HG03060 (cell line): ENCODE measurements around the gene UTP25.
A peak's percentile ranks its signal among the peaks of the same experiment; 100 is the strongest.
"Not testable (repeated sequence)": the region's sequence is repeated elsewhere in the genome, so short reads cannot be mapped to it uniquely, and the experiment has no call there.

Experiments
- ATAC-seq: cut with Tn5 transposase; IDR thresholded peaks from one replicate; pipeline ENCODE4 v1.9.1; 2021; ENCODE audit warnings: low read depth, moderate number of reproducible peaks; ENCODE audit not compliant: unreplicated experiment

The UTP25 gene

DNA sequence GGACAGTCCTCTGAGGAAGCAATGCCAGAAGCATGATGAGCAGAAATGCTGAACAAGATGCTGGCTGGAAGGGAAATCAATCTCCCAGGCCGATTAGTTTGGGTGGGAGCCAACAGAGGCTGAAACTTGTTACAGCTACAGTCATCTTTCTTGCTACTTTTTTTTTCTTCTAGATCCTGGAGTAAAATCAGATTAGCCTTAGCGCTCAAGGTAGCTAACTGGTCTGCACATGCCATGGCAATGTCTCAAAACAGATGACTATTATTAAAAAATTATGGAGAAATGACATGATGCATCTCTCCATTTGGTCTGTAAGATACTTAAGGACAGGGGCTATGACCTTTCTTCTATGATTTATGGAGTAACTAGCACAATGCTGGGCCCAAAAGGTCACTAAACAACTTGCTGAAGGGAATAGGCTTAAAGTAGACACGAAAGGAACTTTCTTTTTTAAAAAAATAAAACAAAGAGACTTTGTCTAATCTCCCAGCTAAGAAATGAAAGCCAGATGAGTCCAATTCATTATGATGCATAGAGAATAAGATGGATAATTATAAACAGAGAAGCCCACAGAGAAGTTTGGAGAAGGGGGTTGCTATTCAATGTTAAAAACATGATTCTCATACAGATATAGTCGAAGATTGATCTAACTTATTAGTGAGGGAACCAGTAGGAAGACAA lies 42.5 kb downstream of the UTP25 start:
- no peak for ATAC-seq

DNA sequence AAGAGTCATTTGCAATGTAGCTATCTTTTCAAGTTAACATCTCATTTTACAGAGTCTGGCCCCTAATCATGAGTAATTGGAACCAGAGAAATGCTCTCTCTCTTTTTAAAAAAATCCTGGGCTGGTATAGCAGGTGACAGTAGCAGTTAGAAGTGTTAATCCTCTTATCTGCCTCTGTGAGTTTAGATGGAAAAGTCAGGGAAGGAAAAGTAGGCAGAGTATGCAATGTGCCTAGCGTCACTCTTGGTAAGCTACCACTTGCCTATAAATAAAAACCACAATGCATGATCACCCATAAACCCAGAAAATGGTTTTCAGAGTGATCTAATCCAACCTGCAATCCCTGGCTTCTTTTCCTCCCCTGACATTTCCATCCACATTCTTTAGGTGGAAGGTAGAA lies 43.2 kb downstream of the UTP25 start:
- ATAC-seq: no peak

DNA sequence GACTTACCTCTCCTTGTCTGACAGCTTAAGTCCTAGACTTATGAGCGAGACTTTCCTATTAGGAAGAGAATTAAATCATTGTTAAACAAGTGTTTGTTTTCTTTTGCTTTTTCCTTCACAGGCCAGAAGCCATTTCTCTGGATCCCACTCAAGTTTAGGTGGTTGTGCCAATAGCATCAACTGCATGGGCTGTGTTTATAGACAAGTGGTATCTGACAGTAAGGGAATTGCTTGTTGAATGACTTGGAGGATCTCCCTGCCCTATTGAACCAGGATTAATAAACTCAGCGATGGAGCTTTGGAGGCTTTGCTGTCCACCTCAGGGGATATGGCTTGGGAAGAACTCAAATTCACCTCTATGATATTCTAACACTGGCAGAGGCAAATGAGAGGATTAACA lies 43.7 kb downstream of the UTP25 start:
- ATAC-seq: no peak

DNA sequence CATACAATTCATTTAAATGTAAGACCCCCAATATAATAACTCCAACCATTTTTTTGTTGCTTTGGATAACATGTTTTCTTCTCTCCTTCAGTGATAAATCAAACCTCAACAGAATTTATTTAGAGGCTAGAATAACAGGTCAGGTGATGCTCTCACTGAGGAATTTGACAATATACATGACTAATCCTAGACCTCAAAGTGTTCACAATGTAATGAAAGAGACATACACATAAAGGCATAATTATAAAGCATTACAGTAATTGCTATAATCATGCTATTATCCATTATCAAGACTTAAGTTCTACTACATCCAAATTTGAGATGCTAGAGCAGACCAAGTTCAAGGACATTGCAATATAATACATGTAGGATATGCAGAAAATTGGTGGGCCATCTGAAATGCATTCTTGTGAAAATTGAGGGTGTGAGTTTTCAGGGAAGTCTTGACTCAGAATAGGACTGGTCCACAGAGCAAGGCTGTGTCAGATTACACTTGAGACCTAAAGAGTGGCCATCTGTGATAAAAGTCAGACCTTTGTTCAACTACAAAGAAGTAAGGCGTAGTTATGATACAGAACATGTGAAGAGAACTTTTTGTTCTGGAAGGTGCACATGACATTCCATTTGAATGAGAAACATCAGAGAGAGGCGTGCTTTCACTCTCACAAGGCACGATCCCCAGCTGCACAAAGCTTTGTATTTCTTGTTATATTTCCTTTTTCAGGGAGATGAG lies 45.5 kb downstream of the UTP25 start:
- ATAC-seq: no peak

DNA sequence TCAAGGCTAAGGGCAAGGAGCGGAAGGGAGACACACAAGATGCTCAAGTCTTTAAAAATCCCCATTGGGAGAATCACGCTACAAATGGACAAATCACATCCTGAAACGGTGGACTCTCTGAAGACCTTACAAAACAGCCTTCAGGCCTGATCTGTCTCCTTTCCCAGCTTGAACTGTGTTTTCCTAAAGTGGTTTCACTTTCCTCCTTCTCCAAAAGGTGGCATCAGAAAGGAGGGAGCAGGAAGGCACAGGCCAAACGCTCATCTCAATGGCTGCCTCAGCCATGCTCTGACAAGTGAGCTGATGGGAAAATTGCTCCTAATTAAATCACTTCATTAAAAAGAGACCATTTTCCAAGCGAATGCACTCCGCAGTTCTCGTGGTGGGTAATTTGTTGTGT lies 47.7 kb downstream of the UTP25 start:
- ATAC-seq: no peak

DNA sequence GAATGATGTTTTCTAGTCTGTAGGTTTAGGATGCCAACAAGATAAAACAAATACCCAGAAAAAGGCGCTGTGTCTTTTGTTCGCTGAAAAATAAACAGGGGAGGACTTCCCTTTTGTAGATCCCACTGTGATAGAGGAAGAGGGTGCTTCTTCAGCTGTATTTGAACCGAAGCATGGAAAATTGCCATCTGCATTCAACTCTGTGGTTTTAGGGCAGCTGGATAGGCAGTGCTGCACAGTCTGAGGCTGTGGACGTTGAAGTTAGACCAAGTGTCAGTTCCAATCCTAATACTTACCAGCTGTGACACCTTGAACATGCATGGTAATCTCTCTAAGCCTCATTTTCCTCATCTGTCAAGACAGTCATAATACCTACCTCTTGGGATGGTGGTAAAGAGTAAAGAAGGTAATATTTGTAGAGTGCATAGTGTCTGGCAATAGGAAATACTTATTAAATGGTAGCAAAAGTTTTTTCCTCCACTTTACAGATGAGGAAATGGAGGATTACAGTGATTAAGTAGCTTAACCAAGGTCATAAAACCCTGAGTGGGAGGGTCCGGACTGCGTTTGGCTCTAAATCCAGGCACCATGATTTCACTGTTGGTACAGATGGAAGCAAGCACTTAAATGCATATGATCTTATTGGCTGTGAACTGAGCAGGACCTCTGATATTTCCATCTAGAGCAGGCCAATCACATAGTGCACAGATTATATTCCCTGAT lies 48.5 kb downstream of the UTP25 start:
- no peak for ATAC-seq

DNA sequence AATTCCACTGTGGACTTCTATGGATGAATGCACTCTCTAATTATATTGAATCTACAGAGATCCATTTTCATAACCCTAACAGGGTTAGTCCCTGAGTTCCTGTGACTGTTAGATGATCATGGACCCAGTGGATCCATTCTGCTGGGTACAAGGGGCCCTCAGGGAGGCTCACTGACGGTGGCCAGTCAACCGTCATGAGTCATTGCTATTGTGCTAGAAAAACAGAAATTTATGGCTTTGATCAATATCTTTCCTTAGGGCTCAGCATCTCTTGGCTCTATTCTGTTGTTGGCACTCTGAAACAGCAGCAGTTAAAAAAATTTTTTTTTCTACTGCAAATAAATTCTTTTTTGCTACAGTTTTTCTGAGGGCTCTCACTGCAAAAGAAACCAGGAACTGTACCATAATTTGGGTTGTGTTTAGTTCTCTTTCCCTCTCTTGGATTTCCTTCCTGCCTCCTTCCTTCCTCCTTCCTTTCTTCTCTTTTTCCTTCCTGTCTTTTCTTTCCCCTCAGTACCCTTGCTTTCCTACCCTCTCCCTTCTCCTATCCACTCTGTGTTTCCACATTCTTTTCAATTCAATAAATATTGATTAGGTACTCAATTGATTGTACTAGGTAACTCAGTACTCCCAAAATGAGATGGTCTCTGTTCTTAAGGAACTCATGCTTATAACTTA lies 49.5 kb downstream of the UTP25 start:
- ATAC-seq: no peak

DNA sequence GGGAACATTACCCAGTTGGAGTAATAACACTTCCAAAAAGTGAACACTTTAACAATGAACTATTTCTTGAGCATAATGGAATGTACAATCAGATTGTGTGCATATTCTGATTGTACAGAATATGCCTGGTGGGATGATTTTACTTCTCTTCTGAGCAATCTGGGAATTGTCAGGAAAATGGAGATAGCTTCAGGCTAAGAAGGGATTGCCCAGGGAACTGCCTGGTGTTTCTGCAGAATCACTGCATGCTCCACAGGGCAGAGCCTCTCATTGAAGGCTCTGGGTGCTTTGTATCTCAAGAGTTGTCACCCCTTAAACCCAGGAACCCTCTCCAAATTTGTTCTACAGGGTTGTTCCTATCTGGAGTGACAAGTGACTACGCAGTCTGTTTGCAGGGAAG lies 51.2 kb downstream of the UTP25 start:
- no peak for ATAC-seq

DNA sequence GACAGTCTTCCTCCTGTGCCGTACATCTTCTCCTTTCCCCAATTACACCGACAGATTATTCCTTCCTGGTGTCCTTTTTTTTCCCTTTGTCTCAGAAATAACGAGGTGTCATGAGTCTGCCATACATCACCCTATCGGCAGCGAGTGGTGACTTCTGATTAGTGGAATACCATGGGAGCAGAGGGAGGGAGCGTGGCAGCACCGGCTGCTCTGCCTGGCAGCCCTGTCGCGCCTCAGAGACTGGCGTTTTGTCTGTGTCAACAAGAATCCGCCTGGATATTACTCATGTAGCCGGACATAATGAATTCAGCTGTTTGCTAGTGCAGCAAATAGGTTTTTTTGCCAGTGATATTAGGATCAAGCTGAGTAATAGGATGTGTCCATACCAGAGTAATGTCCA lies 51.8 kb downstream of the UTP25 start:
- ATAC-seq: no peak

DNA sequence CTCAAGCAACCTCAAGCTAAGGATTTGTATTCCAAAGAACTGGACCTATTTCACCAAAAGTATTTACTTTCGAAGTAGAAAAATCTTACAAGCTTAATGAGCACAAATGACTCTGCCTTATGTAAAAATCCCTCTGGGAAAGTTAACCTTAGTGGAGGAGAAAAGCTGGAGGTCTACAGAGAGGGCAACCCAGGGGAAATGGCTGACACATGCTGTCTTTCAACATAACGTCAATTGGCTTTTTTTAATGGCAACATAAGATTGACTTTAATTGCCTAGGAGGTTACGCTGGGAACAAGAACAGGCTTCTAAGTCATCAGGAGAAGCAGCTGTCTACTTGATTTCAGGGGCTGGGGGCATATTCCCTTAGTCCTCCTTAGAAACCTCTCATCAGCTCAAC lies 52.3 kb downstream of the UTP25 start:
- ATAC-seq: no peak

DNA sequence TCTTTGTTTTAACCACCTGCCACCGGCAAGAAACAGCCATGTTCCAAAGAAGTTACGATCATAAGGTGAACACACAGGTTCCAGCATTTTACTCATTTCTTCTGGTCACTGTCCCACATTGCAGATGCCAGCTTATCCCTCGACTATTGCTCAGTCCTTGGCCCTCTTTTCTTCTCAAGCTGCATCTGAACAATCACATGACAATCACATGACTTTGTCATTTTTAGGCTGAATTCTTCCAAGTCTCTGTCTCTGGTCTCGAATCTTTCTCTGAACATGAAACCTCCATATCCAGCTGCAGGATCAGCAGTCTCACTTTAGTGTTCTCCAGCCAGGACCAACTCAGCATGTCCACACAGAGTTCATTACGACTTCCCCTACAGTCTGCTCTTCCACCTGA lies 53.8 kb downstream of the UTP25 start:
- no peak for ATAC-seq

DNA sequence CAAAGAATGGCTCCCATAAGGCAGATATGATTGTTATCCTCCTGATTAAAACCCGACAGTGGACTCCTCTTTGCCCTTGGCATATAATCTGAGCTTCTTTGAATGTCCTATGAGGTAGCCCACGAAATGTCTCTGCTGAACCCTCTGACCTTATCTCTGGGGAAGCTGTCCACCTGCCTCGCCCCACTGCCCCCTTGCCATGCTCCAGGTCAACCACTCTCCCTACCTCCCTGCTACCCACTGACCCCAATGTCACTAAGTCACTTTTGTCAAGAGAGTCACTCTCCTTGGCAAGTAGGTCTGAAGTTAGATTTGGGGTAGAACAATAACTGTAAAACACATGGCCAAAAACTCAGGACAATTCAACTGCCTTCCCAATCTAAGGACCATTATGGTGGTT lies 54.5 kb downstream of the UTP25 start:
- no peak for ATAC-seq

DNA sequence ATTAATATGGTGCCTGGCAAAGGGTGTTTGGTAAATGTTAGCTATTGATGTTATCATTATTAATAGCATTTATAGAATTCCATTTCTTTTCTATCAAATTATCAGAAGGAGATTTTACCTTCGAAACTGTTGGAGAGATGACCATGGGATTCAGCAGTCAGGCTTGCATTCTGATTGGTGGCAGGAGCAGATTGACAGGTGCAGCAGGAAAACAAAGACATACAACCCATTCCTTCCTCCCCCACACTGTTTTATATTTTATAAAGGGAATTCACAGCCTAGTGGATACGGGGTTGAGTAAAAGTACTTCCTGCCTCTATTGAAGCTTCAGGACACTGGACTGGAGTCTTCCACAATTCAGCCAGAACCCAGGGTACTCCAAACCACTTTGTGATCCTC lies 55.2 kb downstream of the UTP25 start:
- no peak for ATAC-seq

DNA sequence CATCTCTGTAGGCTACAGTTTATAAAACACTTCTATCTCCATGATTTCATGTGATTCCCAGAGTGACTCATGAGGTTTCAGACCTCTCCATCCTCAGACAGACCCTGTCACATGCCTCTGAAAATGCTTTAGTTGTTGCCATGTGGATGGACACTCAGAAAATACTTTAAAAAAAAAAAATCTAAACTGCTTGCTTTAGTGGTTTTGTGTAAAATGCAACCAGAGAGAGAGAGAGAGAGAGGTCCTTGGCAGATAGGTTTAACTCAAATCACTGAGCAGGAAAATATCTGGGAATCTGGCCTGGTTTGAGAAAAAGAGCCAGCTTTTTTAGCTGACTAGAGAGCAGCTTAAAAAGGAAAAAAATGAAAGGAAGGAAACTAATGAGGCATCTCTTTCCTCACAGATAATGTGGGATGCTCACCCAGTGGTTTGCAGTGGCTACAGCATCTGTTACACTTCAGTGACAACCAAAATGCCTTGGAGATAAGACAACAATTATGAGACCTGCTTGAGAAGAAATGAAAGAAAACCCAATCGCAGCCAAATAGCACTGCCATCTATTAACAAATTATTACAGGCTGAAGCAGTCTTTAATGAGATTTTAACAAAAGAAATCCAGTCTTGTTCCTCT lies 55.7 kb downstream of the UTP25 start:
- no peak for ATAC-seq

DNA sequence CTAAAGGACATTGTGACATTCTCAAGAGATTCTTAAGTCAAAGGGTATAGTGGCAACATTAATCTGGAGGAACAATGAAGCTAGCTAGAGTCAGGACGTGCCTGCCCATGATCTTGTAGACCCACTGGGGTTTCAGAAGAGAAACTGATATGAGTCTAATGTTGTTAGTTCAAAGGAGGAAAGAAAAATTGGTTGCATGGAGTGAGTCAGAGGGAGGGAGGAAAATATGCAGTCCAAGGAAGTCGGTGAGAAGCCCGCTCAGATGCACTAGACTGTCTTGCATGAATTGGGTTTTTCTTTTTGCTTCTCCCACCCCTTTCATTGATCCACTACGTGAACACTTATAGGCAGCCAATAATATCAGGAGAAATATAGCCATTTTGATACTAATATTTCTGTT lies 56.5 kb downstream of the UTP25 start:
- ATAC-seq: no peak

DNA sequence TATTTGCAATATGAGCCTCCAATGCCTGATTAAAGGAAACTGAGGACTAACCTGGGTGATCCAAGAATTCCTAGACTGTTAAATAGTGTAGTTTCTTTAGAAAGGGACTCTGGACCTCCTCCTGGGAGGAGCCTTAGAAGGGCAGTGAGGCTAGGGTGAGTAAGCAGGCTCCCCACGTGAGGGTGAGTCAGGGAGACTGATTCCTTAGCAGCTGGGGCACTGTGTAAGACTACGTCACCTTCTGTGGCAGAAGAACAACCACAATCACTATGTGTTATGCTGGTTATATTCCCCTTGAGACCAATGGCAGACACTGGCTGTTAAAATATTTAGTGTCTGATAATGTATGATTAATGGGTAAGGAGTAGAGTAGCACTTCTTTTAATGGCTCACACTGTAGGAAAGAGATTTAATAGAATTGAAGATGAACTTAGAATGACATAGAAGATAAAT lies 56.9 kb downstream of the UTP25 start:
- peak; percentile 100 for ATAC-seq

DNA sequence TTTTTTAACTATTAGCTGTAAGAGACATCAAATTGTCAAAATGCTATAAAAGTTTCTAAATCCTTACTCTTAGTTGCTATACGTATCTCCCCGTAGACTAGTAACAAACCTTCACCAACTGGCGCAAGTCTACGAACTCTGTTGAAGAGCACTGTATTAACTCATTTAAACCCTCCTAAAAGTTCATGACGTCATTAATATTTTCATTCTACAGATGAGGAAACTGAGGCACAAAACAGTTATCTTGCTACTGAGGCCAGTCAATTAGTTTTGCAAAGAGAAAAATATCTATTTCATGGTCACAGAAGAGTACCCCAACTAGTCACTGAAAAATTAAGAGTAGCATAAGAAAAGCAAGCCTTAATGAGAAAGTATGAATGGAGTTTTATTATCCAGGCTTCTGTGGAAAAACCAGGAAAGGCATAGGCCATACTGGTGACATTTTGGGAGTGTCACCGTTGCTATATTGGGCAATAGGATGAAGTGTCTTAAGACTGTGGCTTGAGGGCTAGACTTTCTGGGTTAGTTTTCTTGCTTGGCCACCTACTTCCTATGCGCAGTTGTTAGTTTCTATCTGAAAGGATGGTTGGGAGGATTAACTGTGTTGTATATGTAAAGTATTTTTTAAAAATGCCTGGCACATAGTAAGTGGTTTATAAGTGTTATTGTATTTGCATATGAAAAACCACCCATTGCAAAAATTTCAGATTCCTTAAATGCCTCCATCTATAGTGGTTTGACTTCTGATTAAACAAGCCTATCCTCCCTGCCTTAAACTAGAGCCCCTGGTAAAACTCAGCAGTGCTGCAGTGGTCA lies 57.8 kb downstream of the UTP25 start:
- no peak for ATAC-seq

DNA sequence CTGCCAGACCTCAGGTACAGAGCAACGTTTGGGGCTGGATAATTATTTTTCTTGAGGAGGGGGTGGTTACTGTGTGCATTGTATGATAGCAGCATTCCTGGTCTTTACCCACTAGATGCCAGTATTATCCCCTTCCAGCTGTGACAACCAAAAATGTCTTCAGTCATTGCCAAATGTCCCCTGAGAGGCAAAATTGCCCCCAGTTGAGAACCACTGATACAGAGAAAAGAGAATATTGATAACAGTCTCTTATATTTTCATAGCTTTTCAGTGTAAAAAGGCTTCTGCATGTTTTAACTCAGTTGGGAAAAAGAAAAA lies 58.4 kb downstream of the UTP25 start:
- ATAC-seq: no peak

DNA sequence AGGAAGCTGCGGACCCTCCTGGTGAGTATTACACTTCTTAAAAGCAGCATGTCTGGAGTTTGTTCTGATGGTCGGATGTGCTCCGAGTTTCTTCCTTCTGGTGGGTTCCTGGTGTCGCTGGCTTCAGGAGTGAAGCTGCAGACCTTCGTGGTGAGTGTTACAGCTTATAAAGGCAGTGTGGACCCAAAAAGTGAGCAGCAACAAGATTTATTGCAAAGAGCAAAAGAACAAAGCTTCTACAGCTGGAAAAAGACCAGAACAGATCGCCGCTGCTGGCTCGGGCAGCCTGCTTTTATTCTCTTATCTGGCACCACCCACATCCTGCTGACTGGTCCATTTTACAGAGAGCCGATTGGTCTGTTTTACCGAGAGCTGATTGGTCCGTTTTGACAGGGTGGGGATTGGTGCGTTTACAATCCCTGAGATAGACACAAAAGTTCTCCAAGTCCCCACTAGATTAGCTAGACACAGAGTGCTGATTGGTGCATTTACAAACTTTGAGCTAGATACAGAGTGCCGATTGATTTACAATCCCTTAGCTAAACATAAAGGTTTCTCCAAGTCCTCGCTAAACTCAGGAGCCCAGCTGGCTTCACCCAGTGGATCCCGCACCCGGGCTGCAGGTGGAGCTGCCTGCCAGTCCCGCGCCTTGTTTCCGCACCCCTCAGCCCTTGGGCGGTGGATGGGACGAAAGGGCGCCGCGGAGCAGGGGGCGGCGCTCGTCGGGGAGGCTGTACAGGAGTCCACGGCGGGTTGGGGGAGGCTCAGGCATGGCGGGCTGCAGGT lies 60.7 kb downstream of the UTP25 start:
- not testable (repeated sequence) for ATAC-seq
